Right kidney (tissue), 1 donor: ENCODE measurements around the gene HRAS.
A peak's percentile ranks its signal among the peaks of the same experiment; 100 is the strongest.
"Not testable (repeated sequence)": the region's sequence is repeated elsewhere in the genome, so short reads cannot be mapped to it uniquely, and the experiment has no call there.

Source experiments
- DNase-seq: peaks from one replicate; pipeline ENCODE4 v3.0.0-alpha.2; 2016

HRAS gene

GRCh38 chr11:534396-535209 lies 773 bp downstream of the HRAS start:
- DNase-seq = peak; percentile 74

- no peak for DNase-seq
Measured at GRCh38 chr11:533586-534395, 1.6 kb downstream of the HRAS start.

GRCh38 chr11:532986-533585 lies 2.3 kb downstream of the HRAS start:
- no peak for DNase-seq

- no peak for DNase-seq
Measured at GRCh38 chr11:532527-532985, 2.8 kb downstream of the HRAS start.

GRCh38 chr11:531919-532526 lies 3.4 kb downstream of the HRAS start:
- no peak for DNase-seq

- no peak for DNase-seq
Measured at GRCh38 chr11:530960-531831, 4.2 kb downstream of the HRAS start.

- DNase-seq = no peak
Measured at GRCh38 chr11:529728-530411, 5.5 kb downstream of the HRAS start.

GRCh38 chr11:528815-529727 lies 6.3 kb downstream of the HRAS start:
- DNase-seq = no peak

- DNase-seq = no peak
Measured at GRCh38 chr11:528166-528814, 7.1 kb downstream of the HRAS start.

GRCh38 chr11:526192-526591 lies 9.2 kb downstream of the HRAS start:
- DNase-seq = no peak

GRCh38 chr11:521177-521688 lies 14.1 kb downstream of the HRAS start:
- DNase-seq = no peak

GRCh38 chr11:520428-521176 lies 14.8 kb downstream of the HRAS start:
- DNase-seq = no peak

GRCh38 chr11:518463-519202 lies 16.7 kb downstream of the HRAS start:
- DNase-seq = peak; percentile 95

- not testable (repeated sequence) for DNase-seq
Measured at GRCh38 chr11:516918-517685, 18.3 kb downstream of the HRAS start.

GRCh38 chr11:516400-516799 lies 19.0 kb downstream of the HRAS start:
- no peak for DNase-seq

GRCh38 chr11:515131-515530 lies 20.2 kb downstream of the HRAS start:
- DNase-seq = no peak

- no peak for DNase-seq
Measured at GRCh38 chr11:514606-515005, 20.8 kb downstream of the HRAS start.
